ENCODE results near the gene CST9.

CST9 gene

GRCh38 chr20:23586735-23587525 lies 18.8 kb downstream of the CST9 start:
- H3K79me2 ChIP-seq (ENCODE audit: insufficient read depth, low read depth) = no peaks in the 10 kb centered on the region
- no peaks in the 10 kb centered on the region for H3K27me3 ChIP-seq (ENCODE audit: insufficient read depth, low read depth)
- no peak overlapping the region for H3K9ac ChIP-seq
- TF ChIP-seq CTCF (conservative IDR thresholded peaks at IDR 0.05; ENCODE audit: low read depth, low read length) = no peak
- no peaks in the 10 kb centered on the region for H3K36me3 ChIP-seq (ENCODE audit: insufficient read depth)
- no peak overlapping the region for H3K4me2 ChIP-seq
- no peak overlapping the region for H2AFZ ChIP-seq (ENCODE audit: low read depth)
- H3K4me1 ChIP-seq (ENCODE audit: low read depth, poor library complexity, severe bottlenecking) = no peaks in the 10 kb centered on the region
- H3K27ac ChIP-seq = no peak overlapping the region
- H4K20me1 ChIP-seq (ENCODE audit: insufficient read depth) = no peaks in the 10 kb centered on the region
- H3K4me3 ChIP-seq (IDR thresholded peaks at IDR 0.05; ENCODE audit: insufficient read depth, low read depth, low read length) = no peak overlapping the region

- no peak overlapping the region for H2AFZ ChIP-seq (ENCODE audit: low read depth)
- H3K27ac ChIP-seq = no peak overlapping the region
- no peaks in the 10 kb centered on the region for H3K4me1 ChIP-seq (ENCODE audit: low read depth, poor library complexity, severe bottlenecking)
- TF ChIP-seq CTCF (conservative IDR thresholded peaks at IDR 0.05; ENCODE audit: low read depth, low read length) = no peak
- H3K4me2 ChIP-seq = no peak overlapping the region
- H3K27me3 ChIP-seq (ENCODE audit: insufficient read depth, low read depth) = no peaks in the 10 kb centered on the region
- no peaks in the 10 kb centered on the region for H4K20me1 ChIP-seq (ENCODE audit: insufficient read depth)
- H3K79me2 ChIP-seq (ENCODE audit: insufficient read depth, low read depth) = no peaks in the 10 kb centered on the region
- H3K4me3 ChIP-seq (IDR thresholded peaks at IDR 0.05; ENCODE audit: insufficient read depth, low read depth, low read length) = no peak overlapping the region
- no peak overlapping the region for H3K9ac ChIP-seq
- H3K36me3 ChIP-seq (ENCODE audit: insufficient read depth) = no peaks in the 10 kb centered on the region
These were observed 19.6 kb downstream of the CST9 start for GRCh38 chr20:23585808-23586734.

GRCh38 chr20:23585449-23585807 lies 20.3 kb downstream of the CST9 start:
- Histone ChIP-seq H3K27ac (no peak overlapping the region), H3K79me2 (ENCODE audit: insufficient read depth, low read depth) (no peaks in the 10 kb centered on the region), H2AFZ (ENCODE audit: low read depth) (no peak overlapping the region), H4K20me1 (ENCODE audit: insufficient read depth) (no peaks in the 10 kb centered on the region), H3K4me3 (IDR thresholded peaks at IDR 0.05; ENCODE audit: insufficient read depth, low read depth, low read length) (no peak overlapping the region), H3K4me1 (ENCODE audit: low read depth, poor library complexity, severe bottlenecking) (no peaks in the 10 kb centered on the region), H3K4me2 (no peak overlapping the region), H3K27me3 (ENCODE audit: insufficient read depth, low read depth) (no peaks in the 10 kb centered on the region), H3K9ac (no peak overlapping the region), H3K36me3 (ENCODE audit: insufficient read depth) (no peaks in the 10 kb centered on the region)
- TF ChIP-seq CTCF (conservative IDR thresholded peaks at IDR 0.05; ENCODE audit: low read depth, low read length) = no peak

DNA sequence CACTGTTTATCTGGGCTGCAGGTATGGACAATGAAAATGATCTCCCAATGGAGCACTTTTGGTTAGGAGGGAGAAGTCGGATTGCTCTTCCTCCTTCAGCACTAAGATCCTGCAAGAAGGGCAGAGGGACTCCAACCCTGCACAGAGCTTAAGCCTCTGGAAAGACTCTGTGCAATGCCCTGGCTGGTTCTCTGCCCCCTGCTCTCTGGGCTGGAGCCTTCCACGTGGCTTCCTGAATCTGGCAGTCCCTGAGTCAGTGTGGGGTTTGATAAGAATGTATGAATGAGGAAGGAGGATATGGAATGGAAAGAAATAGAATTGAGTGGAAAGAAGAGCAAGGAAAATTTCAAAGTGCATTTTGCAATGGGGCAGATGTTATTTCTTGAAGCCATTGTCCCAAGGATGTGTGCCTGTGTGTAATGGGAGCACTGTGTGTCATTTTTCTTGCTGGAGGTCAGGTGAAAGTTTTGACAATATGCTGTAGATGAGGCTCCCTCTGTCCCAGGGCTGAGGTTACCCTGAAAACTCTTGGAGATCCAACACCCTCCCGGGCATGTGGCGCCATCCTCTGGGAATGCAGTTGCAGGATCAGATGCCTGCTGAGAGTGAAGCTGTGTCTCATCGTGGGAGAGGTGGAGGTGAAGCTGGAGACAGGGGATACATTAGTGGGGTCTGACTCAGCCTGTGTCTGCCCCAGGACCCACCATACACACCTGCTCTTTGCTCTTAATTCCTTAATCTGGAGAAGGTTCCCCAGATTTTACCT lies 21.1 kb downstream of the CST9 start:
- Histone ChIP-seq H3K9ac (no peak overlapping the region), H3K79me2 (ENCODE audit: insufficient read depth, low read depth) (no peaks in the 10 kb centered on the region), H3K4me1 (ENCODE audit: low read depth, poor library complexity, severe bottlenecking) (no peaks in the 10 kb centered on the region), H3K27ac (no peak overlapping the region), H2AFZ (ENCODE audit: low read depth) (no peak overlapping the region), H3K36me3 (ENCODE audit: insufficient read depth) (no peaks in the 10 kb centered on the region), H4K20me1 (ENCODE audit: insufficient read depth) (no peaks in the 10 kb centered on the region), H3K4me2 (no peak overlapping the region), H3K4me3 (IDR thresholded peaks at IDR 0.05; ENCODE audit: insufficient read depth, low read depth, low read length) (no peak overlapping the region), H3K27me3 (ENCODE audit: insufficient read depth, low read depth) (no peaks in the 10 kb centered on the region)
- TF ChIP-seq CTCF (conservative IDR thresholded peaks at IDR 0.05; ENCODE audit: low read depth, low read length) = no peak

Measured in KMS-11 (cell line).